ENCODE results near the gene ZNF184.
"Not testable (repeated sequence)": the region's sequence is repeated elsewhere in the genome, so short reads cannot be mapped to it uniquely, and the experiment has no call there.

The ZNF184 gene

DNA sequence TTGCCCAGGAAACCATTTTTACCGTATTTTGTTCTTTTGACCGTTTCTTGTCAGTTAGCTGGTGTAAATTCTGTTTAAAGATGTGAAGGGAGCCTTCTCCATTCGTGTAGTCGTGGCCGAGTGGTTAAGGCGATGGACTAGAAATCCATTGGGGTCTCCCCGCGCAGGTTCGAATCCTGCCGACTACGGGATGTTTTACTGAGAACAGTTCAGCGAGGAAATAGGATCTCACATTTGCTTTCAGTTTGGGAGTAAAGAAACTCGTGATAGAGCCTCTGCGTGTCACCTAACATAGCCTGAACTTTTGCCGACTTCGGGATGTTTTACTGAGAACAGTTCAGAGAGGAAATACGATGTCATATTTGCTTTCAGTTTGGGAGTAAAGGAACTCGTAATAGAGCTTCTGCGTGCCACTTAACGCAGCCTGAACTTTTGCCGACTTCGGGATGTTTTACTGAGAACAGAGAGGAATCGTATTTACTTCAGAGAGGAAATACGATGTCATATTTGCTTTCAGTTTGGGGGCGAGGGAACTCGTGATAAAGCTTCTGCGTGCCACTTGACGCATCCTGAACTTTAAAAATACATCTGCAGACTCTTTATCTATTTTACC lies 5.9 kb upstream of the ZNF184 start:
- DNase-seq = no peak

DNA sequence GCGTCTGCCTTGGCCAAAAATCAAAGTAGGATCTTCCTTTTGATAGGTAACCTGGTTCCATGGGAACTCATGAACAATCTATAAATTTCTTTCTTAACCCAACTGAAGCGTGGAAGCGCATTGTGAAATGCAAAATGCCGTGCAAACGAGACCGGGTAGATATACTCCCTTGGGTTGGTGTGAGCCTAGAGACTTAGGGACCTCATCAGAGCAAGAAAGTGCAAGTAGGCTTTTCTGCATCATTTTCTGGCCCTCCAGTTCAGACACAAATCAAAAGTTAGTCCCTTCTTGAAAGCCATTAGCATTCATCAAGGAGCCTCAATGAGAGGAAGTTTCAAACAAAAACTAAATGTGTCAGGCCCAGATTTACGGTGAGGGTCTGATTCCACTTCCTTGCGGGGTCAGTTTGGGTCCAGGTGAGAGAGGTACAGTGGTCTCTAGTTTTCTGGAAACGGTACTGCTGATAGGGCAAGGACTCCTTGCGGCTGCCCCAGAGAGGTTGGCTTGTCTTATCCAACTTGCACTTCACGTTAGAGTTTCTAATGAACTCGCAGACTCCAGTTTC lies 5.3 kb upstream of the ZNF184 start:
- DNase-seq = no peak

DNA sequence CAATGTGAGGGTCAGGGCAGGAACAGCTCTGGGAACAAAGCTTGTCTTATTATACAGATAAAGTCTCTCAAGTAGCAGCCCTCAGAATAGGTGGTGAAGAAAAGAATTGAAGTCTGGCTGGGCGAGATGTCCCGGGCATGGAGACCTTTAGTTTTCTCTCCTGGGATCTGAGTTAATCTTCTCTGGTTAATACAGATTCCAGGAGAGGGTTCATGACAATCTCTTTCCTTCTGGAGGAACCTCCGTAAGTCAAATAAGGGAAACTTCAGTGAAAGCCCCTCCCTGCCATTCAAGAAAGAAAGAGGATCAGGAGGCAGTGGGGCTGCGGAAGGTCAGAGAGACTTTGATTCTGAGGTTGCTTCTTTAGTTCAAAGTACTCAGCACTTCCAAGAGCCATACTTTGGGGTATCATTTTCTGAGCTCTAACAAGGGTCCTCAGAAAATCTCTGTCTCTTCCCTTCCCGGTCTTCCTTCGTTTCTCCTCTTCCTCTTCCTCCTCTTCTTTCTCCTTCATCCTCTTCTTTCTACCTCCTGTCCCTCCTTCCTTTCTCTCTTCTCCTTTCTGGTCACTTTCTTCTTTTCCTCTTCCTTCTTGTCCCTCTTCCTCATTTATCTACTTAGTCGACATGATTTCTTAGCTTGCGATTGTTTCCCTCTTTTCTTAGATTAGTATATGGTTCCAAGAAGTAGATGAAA lies 4.6 kb upstream of the ZNF184 start:
- no peak for DNase-seq

DNA sequence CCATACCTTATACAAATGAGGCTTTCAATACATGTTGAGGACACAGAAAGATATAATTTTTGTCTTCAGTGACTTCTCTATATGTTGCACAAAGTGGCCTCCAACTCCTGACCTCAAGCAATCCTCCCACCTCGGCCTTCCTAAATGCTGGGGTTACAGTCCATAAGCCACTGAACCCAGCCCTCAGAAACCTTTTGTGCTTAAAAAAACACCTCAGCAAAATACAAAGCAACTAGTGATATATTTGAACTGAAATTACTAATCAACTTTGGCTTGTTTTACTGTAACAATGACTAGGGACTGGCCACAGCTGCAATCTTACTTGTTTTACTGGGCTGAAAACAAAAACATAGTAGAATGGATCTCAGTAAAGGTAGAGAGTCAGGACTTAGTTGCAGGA lies 3.2 kb upstream of the ZNF184 start:
- no peak for DNase-seq

DNA sequence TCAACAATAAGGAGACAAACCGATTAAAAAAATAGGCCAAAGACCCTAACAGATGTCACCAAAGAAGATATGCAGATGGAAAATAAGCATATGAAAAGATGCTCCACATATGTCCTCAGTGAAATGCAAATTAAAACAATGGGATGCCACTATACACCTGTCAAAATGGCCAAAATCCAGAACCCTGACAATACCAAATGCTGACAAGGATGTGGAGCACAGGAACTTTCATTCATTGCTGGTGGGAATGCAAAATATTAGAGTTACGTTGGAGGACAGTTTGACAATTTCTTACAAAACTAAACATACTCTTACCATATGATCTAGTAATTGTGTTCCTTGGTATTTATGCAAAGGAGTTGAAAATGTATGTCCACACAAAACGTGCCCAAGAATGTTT lies 1.8 kb upstream of the ZNF184 start:
- no peak for DNase-seq

DNA sequence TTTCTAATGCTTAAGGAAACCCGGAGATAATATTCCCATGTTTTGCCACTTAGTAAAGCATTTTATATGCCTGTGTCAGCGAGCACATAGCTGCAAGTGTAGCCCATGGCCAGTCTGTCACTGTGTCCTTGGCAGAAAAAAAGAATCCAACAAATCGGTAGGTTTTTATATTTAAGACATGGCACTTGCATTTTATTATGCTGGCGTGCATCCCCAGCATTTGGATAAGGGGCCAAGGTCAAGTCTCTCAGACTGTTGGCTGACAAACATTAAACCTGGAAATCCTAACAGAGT lies 1.2 kb upstream of the ZNF184 start:
- no peak for DNase-seq

DNA sequence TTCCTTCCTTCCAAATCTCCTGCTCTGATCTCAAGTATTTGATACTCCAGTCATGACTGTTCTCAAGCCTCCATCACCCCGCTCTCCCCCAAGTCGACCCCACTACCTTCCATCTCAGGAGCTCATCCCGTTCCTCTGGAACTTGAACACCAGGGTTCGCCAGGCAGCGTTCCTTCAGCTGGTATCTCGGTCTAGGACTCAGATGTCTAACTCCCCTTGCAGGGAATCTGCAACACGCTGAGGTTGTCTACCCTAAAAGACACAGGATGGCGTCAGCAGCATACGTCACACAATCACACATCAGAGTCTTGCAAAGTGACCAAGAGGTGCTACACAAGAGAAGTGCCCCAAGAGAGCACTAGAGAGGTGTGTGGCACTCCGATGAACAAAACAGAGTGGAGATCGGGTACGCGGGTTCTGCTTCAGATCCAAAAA lies 706 bp downstream of the ZNF184 start:
- peak; percentile 18 for DNase-seq

DNA sequence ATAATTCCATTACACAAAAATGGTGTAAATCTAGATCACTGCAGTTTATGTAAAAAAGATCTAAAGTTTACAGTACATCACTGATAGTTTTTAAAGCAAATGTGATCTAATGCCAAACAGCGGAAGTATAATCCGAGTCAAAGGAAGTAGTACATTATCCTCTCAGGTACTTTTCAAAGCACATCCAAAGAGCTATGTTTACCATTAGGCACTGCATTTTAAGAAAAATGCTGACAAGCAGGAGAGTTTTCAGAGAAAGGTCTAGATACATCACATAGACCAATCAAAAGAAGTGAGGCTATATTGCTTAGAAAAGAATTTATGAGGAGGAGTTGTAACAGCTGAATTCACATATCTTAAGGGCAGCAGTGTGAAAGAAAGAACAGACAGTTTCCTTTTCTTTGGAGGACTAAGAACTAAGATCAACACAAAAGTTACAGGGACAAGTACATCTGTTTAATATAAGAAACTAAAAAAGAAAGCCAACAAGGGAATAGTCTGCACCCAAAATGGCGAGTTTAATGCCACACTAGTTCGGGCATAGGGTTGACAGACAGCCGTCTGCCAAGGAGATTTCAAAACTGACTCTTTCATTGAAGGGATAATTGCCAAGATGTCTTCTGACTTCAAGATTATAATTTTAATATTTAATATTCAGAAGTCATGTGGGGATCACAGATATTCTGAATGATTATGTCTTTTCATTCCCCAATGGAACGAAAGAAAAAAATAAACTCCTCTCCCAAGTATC lies 1.4 kb downstream of the ZNF184 start:
- no peak for DNase-seq

DNA sequence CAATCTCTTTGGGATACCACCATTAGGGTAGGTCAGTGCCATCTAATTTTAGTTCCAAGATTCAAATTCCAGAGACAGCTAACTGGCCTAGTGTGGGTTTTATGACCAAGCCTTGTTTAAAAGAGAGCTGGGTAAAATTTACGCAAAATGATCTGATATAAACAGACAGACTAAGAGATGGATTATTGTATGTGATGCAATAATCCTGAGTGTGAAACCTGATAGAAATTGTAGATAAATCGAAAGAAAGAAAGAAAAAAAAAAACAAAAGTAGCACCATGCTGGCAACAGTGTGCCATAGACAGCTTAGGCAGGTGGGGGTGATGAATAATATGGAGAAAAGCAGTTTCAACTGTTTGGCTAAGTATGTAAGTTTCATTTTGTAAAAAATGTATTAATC lies 2.9 kb downstream of the ZNF184 start:
- no peak for DNase-seq

- no peak for DNase-seq
Observed at GRCh38 chr6:27468334-27468733, 4.6 kb downstream of the ZNF184 start.

- no peak for DNase-seq
Observed at GRCh38 chr6:27452496-27452897, 20.4 kb downstream of the ZNF184 start.

DNA sequence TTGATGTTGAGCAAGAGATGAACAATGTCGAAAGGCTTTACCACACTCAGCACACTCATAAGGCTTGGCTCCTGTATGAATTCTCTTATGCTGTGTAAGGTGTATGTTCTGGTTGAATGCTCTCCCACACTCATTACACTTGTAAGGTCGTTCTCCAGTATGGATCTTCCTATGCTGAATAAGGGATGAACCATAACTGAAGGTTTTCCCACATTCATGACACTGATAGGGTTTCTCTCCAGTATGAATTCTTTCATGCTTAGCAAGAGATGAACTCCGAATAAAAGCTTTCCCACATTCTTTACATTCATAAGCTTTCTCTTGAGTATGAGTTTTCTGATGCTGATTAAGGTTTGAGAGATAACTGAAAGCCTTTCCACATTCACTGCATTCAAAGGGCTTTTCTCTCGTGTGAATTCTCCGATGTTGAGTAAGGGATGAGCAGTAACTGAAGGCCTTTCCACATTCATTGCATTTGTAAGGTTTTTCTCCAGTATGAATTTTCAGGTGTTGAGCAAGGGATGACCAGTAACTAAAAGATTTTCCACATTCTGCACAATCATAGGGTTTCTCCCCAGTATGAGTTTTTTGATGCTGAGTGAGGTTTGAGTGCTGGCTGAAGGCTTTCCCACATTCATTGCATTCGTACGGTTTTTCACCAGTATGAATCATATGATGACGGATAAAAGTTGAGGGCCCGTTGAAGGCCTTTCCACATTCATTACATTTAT lies 21.1 kb downstream of the ZNF184 start:
- no peak for DNase-seq

DNA sequence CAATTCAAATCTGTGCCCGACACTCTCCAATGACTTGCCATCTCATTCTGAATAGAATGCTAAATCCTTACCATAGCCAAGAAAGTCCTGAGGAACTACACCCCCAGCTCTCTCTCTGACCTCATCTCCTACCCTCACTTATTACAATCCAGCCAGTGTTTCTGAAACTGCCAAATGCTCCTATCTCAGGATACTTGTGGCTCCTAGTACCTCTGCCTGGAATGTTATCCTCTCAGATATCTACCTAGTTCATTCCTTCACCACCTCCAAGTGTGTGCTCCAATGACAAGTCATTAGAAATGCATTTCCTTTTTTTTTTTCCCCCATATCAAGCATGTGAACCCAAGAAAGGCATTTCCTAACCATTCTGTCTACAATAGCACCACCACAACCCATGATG lies 24.4 kb downstream of the ZNF184 start:
- DNase-seq = no peak

GRCh38 chr6:27442932-27443331 lies 30.0 kb downstream of the ZNF184 start:
- no peak for DNase-seq

DNA sequence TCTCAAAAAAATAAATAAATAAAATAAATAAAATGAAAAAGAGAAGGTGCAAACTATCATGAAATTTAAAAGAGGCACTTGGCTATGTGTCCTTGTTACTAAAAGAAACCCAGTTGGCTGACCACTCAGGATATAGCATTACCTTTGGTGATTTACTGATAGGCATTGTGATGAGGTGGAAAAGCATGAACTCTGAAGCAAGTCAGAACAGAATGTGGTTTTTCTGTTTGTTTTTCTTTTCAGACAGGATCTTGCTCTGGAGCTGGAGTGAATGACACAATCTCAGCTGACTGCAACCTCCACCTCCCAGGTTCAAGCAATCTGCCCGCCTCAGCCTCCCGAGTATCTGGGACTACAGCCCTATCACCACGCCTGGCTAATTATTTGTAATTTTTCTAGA lies 31.9 kb downstream of the ZNF184 start:
- DNase-seq = no peak

- no peak for DNase-seq
Observed at GRCh38 chr6:27439371-27439770, 33.5 kb downstream of the ZNF184 start.

GRCh38 chr6:27433714-27434113 lies 39.2 kb downstream of the ZNF184 start:
- no peak for DNase-seq

DNA sequence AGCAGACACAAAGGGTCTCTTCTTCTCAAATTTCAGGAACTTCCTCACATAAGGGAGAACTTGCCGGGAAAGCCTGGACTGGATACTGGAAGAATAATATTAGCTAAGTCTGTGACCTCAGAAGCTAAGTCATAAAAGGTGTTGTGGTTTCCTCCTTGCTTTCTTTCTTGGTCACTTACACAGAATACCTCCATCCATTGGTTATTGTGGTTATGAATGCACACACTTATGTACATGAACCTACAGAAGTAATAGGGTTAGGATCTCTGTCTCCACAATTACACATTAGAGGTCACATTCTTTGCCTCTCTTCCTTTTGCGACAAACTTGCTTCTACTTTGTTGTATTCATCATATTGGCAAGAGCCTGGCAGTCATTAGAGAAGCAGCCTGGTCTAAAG lies 43.9 kb downstream of the ZNF184 start:
- DNase-seq = no peak

DNA sequence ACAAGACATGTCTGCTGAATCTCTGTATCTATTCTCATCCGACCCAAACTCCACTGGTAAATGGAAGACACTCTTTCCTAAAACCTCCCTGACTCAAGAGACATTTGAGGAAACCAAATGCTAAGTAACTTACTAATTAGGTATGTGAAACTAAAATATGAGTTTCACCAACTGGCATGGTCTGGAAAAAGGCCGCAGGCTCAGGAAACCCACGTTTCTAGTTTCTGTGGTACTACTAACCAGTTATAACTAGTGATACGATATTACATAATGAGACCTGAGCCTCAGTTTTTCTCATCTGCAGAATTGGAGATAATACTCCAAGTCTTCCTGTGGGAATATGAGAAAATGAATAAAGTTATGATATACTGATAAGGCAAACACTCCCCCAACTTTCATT lies 44.4 kb downstream of the ZNF184 start:
- no peak for DNase-seq

DNA sequence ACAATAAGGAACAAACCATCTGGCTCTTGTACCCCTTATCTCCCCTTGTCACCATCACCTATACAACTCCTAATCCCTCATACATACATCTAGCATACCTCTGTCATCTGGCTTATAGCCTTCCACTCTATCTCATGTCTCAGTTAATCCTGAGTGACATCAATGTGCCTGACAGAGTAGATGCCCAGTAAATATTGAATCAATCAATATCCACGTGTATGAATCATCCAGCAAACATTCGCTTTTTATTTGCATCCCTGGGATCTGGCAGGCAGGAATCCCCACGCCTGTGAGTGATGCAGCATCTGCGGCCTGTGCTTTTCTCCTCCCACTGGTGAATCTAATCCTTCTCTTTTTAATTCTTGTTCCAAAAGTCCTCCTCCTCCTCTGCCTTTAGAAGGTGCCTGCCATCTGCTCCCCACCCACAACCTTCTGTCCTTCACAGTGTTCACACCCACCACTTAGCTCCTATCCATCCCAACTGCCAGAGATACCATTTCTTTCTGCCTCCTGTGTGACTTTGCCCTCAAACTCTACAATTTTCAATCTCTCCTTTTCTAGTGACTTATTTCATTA lies 46.8 kb downstream of the ZNF184 start:
- no peak for DNase-seq

- not testable (repeated sequence) for DNase-seq
Observed at GRCh38 chr6:27424851-27425250, 48.1 kb downstream of the ZNF184 start.

DNA sequence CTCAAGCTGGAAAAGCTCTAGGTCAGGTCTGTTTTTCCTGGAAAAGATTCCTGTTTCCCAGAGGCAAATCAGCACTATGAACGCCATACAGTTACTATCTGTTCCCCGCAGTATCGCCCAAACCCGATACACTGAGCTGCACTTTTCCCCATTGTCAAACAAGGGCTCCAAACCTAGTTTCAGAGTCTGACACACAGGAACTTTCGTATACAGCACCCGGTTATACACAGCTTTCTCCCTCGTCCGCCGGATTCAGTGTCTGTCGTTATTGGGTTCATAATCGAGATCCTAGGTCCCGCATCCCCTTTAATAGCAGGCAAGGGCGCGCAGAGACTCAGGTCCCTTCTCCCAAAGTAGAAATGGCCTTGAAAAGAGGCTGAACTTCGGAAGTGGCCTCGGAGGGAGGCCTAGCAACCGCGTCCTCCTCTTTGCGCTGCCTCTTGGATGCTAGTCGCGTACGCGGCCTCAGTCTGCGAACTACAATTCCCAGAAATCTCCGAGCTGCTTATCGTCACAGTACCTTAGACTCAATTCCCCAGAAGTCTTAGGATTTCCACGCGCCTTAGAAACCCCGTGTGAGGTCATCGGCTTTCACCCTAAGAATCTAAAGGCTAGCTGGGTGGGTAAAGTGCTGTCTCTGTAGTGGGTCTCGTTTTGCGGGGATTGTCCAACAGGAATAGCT lies 50.1 kb downstream of the ZNF184 start:
- DNase-seq = no peak

- no peak for DNase-seq
Observed at GRCh38 chr6:27419363-27419762, 53.5 kb downstream of the ZNF184 start.
